NCI-H2171 (cell line): ENCODE data around the gene SCLY.
"Not testable (repeated sequence)": the region's sequence is repeated elsewhere in the genome, so short reads cannot be mapped to it uniquely, and the experiment has no call there.

Source experiments
- DNase-seq: peaks from one replicate; lab custom pipeline; 2025; lab: John Stamatoyannopoulos, UW

Gene SCLY

GRCh38 chr2:238060542-238061314, at the start of gene SCLY:
TSS of gene SCLY (plus strand) at chr2:238061001. CDS start at chr2:238061055, 54 bp downstream.
- DNase-seq, result peak; percentile 81

- no peak for DNase-seq
Observed at GRCh38 chr2:238013806-238014205, 47.0 kb upstream of the SCLY start.

GRCh38 chr2:238015705-238016104, 45.1 kb upstream of the SCLY start:
- DNase-seq, result no peak

GRCh38 chr2:238016526-238016925, 44.3 kb upstream of the SCLY start:
- DNase-seq, result no peak

- DNase-seq, result peak; percentile 5
Observed at GRCh38 chr2:238019962-238020361, 40.8 kb upstream of the SCLY start.

- no peak for DNase-seq
Observed at GRCh38 chr2:238020816-238021215, 40.0 kb upstream of the SCLY start.

GRCh38 chr2:238021327-238021726, 39.5 kb upstream of the SCLY start:
- no peak for DNase-seq

- DNase-seq, result no peak
Observed at GRCh38 chr2:238022594-238023157, 38.1 kb upstream of the SCLY start.

- DNase-seq, result no peak
Observed at GRCh38 chr2:238023608-238024007, 37.2 kb upstream of the SCLY start.

- no peak for DNase-seq
Observed at GRCh38 chr2:238024986-238025385, 35.8 kb upstream of the SCLY start.

GRCh38 chr2:238025741-238026360, 35.0 kb upstream of the SCLY start:
- DNase-seq, result no peak

- DNase-seq, result no peak
Observed at GRCh38 chr2:238027058-238027457, 33.7 kb upstream of the SCLY start.

GRCh38 chr2:238027591-238028415, 33.0 kb upstream of the SCLY start:
- no peak for DNase-seq

- DNase-seq, result no peak
Observed at GRCh38 chr2:238029853-238030252, 30.9 kb upstream of the SCLY start.

- no peak for DNase-seq
Observed at GRCh38 chr2:238030422-238031155, 30.2 kb upstream of the SCLY start.

- DNase-seq, result no peak
Observed at GRCh38 chr2:238031751-238032150, 29.1 kb upstream of the SCLY start.

- DNase-seq, result no peak
Observed at GRCh38 chr2:238032755-238033337, 28.0 kb upstream of the SCLY start.

GRCh38 chr2:238033991-238034390, 26.8 kb upstream of the SCLY start:
- not testable (repeated sequence) for DNase-seq

GRCh38 chr2:238038203-238038602, 22.6 kb upstream of the SCLY start:
- no peak for DNase-seq

- DNase-seq, result no peak
Observed at GRCh38 chr2:238039151-238039550, 21.6 kb upstream of the SCLY start.

GRCh38 chr2:238039985-238040384, 20.8 kb upstream of the SCLY start:
- no peak for DNase-seq
